Liver (tissue), 9 donors: ENCODE data around the gene SERBP1. TPM values are rescaled to one million over a fixed set of nuclear protein-coding genes. Genes with fewer than 3 reads are reported as not detected.

Source experiments
- DNase-seq: peaks from one replicate; pipeline ENCODE4 v3.0.0-alpha.2; 2017; ENCODE audit warnings: low spot score
- H3K27ac ChIP-seq, 2 donors: one replicate each; pipeline ENCODE4 v1.7.0; 2013; ENCODE audit warnings: inconsistent platforms in 2 of 2, low read length in 2 of 2, control low read depth in 1 of 2, low read depth in 1 of 2, mild to moderate bottlenecking in 1 of 2
- H3K27me3 ChIP-seq, 4 donors: one replicate each; pipeline versions ENCODE4 v1.6.1 to v1.7.0; 2013; ENCODE audit warnings: low read length in 3 of 4, inconsistent platforms in 1 of 4, mild to moderate bottlenecking in 1 of 4, moderate library complexity in 1 of 4; ENCODE audit not compliant: control insufficient read depth in 4 of 4, insufficient read depth in 4 of 4
- H3K36me3 ChIP-seq, 4 donors: one replicate each; pipeline versions ENCODE4 v1.6.1 to v1.7.0; 2013; ENCODE audit warnings: low read length in 3 of 4, mild to moderate bottlenecking in 3 of 4, low read depth in 1 of 4, moderate library complexity in 1 of 4; ENCODE audit not compliant: control insufficient read depth in 4 of 4, insufficient read depth in 3 of 4
- H3K4me1 ChIP-seq, 4 donors: one replicate each; pipeline versions ENCODE4 v1.6.1 to v1.7.0; 2013; ENCODE audit warnings: low read length in 3 of 4, mild to moderate bottlenecking in 3 of 4, moderate library complexity in 1 of 4; ENCODE audit not compliant: control insufficient read depth in 4 of 4, insufficient read depth in 4 of 4
- H3K4me3 ChIP-seq, 3 donors: one replicate each; pipeline versions ENCODE4 v1.6.1 to v1.7.0; 2013; ENCODE audit warnings: low read length in 3 of 3, control low read depth in 1 of 3, low read depth in 1 of 3, mild to moderate bottlenecking in 1 of 3
- H3K9ac ChIP-seq, 2 donors: one replicate each; pipeline ENCODE4 v1.7.0; 2013; ENCODE audit warnings: low read length in 2 of 2, mild to moderate bottlenecking in 2 of 2, moderate library complexity in 2 of 2, control low read depth in 1 of 2, low read depth in 1 of 2
- H3K9me3 ChIP-seq, 4 donors: one replicate each; pipeline versions ENCODE4 v1.6.1 to v1.7.0; 2013; ENCODE audit warnings: low read length in 3 of 4; ENCODE audit not compliant: control insufficient read depth in 4 of 4
- FOXA1 ChIP-seq: IDR thresholded peaks from 2 replicates; pipeline ENCODE4 v1.6.1; 2016; ENCODE audit warnings: antibody characterized with exemption
- FOXA2 ChIP-seq: IDR thresholded peaks from 2 replicates; pipeline ENCODE4 v1.6.1; 2016; ENCODE audit warnings: antibody characterized with exemption
- GABPA ChIP-seq, 2 donors: IDR thresholded peaks in 1 of 2; conservative IDR thresholded peaks in 1 of 2; 2 replicates each; pipeline ENCODE4 v1.6.1; 2016; ENCODE audit warnings: antibody characterized with exemption in 2 of 2, mild to moderate bottlenecking in 1 of 2, moderate library complexity in 1 of 2
- HNF4A ChIP-seq, 2 donors: conservative IDR thresholded peaks; 2 replicates each; pipeline ENCODE4 v1.6.1; 2016; ENCODE audit warnings: antibody characterized with exemption in 2 of 2, mild to moderate bottlenecking in 2 of 2
- HNF4G ChIP-seq: IDR thresholded peaks from 2 replicates; pipeline ENCODE4 v1.6.1; 2016; ENCODE audit warnings: antibody characterized with exemption
- NR2F2 ChIP-seq: IDR thresholded peaks from 2 replicates; pipeline ENCODE4 v1.6.1; 2016; ENCODE audit warnings: antibody characterized with exemption
- RAD21 ChIP-seq, 2 donors: IDR thresholded peaks; 2 replicates each; pipeline ENCODE4 v1.6.1; 2016; ENCODE audit warnings: antibody characterized with exemption in 2 of 2, mild to moderate bottlenecking in 2 of 2
- SP1 ChIP-seq: IDR thresholded peaks from 2 replicates; pipeline ENCODE4 v1.6.1; 2018; ENCODE audit warnings: antibody characterized with exemption, mild to moderate bottlenecking
- TAF1 ChIP-seq: conservative IDR thresholded peaks from 2 replicates; pipeline ENCODE4 v1.6.1; 2016; ENCODE audit warnings: antibody characterized with exemption, mild to moderate bottlenecking
- YY1 ChIP-seq: IDR thresholded peaks from 2 replicates; pipeline ENCODE4 v1.6.1; 2016; ENCODE audit warnings: antibody characterized with exemption, mild to moderate bottlenecking
- WGBS: extraction: QIAGEN DNeasy Blood & Tissue Kit; methylation state at CpG from one replicate; pipeline ENCODE4 v1.1.7; 2013; 5-methylcytosine and 5-hydroxymethylcytosine counted together
- polyA plus RNA-seq, 2 donors: library from polyadenylated mRNA; stranded (reverse) in 1 of 2; unstranded in 1 of 2; fragments of 200-250 nt in 1 of 2; fragments of >200 nt in 1 of 2; fragmentation: Nextera tagmentation in 1 of 2; extraction: Ambion mirVana in 1 of 2; gene quantifications; one replicate each; pipeline versions ENCODE4 v1.2.1 to v1.2.3, GENCODE V29; 2013 to 2015
- total RNA-seq, 2 donors: library from RNA; depleted of rRNA; stranded (reverse); fragments of >200 nt; gene quantifications; one replicate each; pipeline ENCODE4 v1.2.3, GENCODE V29; 2014
- TF ChIP-seq, protein P1 (sequence below): IDR thresholded peaks from 2 replicates; pipeline ENCODE4 v1.6.1; 2016; ENCODE audit warnings: antibody characterized with exemption
- TF ChIP-seq, protein P2 (sequence below): IDR thresholded peaks from 2 replicates; pipeline ENCODE4 v1.6.1; 2016; ENCODE audit warnings: antibody characterized with exemption, mild to moderate bottlenecking
- donor health status: healthy.
- donor health status: healthy.
- donor health status: healthy.
- donor health status: healthy.
- donor health status: healthy.

SERBP1 gene
- total and polyA plus RNA-seq, 4 donors, result 66.6 to 140 (median 117) TPM

DNA sequence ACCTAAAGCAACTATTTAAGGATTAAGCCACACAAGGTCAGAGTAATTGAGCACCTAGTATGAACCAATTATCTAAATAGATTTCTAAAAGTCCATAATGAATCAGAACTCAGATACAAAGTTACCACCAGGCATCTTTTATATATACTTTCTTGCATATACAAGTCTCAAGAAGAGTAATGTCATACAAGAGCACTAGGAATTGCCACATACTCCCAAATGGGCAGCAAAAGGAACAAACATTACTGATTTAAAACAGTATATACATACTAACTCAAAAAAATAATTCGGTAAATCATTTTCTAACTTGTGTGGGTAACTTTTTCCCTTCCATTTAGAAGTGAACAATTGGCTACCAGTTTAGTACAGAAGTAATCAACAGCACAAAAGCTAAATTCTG, 22.1 kb downstream of the SERBP1 start:
- Histone ChIP-seq H3K9ac (no peak overlapping the region), H3K4me1 (no peaks in the 10 kb centered on the region), H3K27me3 (no peaks in the 10 kb centered on the region), H3K9me3 (no peaks in the 10 kb centered on the region), H3K36me3 (peaks cover 2 to 26% (median 10%) of the 10 kb centered on the region in 4 donors), H3K4me3 (no peak overlapping the region), H3K27ac (no peak overlapping the region)
- DNase-seq, result no peak
- TF ChIP-seq NR2F2 (no peak), RAD21 (IDR thresholded peaks at IDR 0.05) (no peak), YY1 (no peak)
- WGBS, result 99% methylated on average over 1 of the region's 1 CpG

DNA sequence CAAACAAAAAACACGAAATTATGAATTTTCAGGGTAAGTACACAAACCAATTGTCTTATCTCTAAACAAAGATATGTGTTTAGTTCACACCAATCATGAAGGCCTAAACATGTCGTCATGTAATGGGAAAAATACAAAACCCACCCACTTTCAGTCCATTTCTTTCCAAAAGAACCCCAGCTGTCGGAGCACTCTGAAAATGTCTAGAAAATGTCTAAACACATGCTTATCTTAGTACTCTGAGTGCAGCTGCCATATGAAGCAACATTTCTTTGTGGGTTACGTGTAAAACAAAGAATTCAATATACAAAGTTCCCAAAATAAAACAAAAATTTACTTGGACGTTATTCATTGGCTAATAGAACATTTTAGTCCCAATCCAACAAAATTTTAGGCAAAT, 22.7 kb downstream of the SERBP1 start:
- Histone ChIP-seq H3K4me1 (no peaks in the 10 kb centered on the region), H3K9ac (no peak overlapping the region), H3K36me3 (peaks cover 1 to 26% (median 9%) of the 10 kb centered on the region in 4 donors), H3K4me3 (no peak overlapping the region), H3K27me3 (no peaks in the 10 kb centered on the region), H3K9me3 (no peaks in the 10 kb centered on the region), H3K27ac (no peak overlapping the region)
- no peak for TF ChIP-seq YY1
- no peak for TF ChIP-seq HNF4A (conservative IDR thresholded peaks at IDR 0.05)
- TF ChIP-seq FOXA1, result no peak
- TF ChIP-seq RAD21 (IDR thresholded peaks at IDR 0.05), result no peak
- no peak for TF ChIP-seq GABPA (IDR thresholded peaks at IDR 0.05 in 1 of 2, conservative IDR thresholded peaks at IDR 0.05 in 1 of 2)
- TF ChIP-seq TAF1, result no peak
- TF ChIP-seq, protein P1, sequence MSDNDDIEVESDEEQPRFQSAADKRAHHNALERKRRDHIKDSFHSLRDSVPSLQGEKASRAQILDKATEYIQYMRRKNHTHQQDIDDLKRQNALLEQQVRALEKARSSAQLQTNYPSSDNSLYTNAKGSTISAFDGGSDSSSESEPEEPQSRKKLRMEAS, result no peak
- TF ChIP-seq FOXA2, result no peak
- no peak for DNase-seq
- WGBS, result 83% methylated on average over 5 of the region's 5 CpGs

DNA sequence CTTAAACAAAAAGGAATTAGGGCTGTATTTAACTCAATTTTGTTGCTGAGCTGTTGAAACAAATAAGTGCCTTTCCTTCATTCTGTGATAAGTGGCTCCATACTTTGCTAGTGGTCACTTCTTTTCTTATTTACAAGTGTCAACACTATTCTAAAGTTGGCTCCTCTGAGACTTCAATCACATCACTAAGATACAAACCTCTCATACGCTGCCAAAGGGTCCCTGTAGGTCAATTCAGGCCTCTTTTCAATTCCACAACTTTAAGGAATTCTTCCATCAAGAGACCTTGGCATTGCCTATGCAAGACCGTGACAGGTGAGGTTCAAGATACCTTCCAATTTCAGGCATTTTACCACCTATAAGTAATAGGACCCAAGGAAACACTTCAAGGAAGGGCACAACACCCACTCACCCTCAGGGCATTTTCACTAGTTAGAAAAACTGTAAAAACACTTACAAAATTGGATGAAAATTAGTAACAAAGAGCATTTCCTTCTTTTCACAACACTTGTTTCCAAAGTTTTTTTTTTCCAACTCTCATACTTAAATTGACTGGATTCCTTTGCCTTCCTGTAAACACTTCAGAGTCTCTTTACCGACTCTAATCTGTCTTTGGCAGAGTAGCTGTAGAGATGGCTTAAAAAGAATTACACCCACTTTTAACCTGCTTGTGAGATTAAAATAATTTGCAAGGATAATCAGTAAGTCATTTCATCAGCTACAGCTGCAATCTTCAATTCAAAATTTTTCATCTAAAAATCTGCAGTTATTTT, 24.5 kb downstream of the SERBP1 start:
- Histone ChIP-seq H3K27me3 (no peaks in the 10 kb centered on the region), H3K4me1 (no peaks in the 10 kb centered on the region), H3K4me3 (no peak overlapping the region), H3K27ac (no peak overlapping the region), H3K9me3 (no peaks in the 10 kb centered on the region), H3K9ac (no peak overlapping the region), H3K36me3 (peaks cover 0 to 12% (median 2%) of the 10 kb centered on the region in 4 donors)
- 82% methylated on average over 3 of the region's 3 CpGs for WGBS
- no peak for TF ChIP-seq HNF4A (conservative IDR thresholded peaks at IDR 0.05)
- TF ChIP-seq HNF4G, result no peak
- TF ChIP-seq NR2F2, result no peak
- TF ChIP-seq, protein P1, result no peak
- DNase-seq, result no peak

DNA sequence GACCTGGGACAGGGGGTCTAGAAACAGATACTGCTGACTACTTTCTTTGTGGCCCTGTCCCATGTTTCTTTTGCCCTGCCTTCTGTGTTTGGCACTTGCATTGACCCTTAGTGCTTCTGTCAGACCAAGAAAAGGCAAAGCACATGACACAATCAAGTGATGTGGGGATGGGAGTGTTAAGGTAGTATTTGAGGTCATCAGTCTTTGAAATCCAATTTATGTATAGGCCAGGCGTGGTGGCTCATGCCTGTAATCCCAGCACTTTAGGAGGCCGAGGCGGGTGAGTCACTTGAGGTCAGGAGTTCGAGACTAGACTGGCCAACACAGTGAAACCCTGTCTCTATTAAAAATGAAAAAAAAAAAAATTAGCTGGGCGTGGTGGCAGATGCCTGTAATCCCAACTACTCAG, 26.0 kb downstream of the SERBP1 start:
- H3K4me1 ChIP-seq, result no peaks in the 10 kb centered on the region
- H3K9me3 ChIP-seq, result no peaks in the 10 kb centered on the region
- H3K27me3 ChIP-seq, result no peaks in the 10 kb centered on the region
- no peak for TF ChIP-seq SP1
- TF ChIP-seq FOXA1, result no peak
- TF ChIP-seq, protein P2, sequence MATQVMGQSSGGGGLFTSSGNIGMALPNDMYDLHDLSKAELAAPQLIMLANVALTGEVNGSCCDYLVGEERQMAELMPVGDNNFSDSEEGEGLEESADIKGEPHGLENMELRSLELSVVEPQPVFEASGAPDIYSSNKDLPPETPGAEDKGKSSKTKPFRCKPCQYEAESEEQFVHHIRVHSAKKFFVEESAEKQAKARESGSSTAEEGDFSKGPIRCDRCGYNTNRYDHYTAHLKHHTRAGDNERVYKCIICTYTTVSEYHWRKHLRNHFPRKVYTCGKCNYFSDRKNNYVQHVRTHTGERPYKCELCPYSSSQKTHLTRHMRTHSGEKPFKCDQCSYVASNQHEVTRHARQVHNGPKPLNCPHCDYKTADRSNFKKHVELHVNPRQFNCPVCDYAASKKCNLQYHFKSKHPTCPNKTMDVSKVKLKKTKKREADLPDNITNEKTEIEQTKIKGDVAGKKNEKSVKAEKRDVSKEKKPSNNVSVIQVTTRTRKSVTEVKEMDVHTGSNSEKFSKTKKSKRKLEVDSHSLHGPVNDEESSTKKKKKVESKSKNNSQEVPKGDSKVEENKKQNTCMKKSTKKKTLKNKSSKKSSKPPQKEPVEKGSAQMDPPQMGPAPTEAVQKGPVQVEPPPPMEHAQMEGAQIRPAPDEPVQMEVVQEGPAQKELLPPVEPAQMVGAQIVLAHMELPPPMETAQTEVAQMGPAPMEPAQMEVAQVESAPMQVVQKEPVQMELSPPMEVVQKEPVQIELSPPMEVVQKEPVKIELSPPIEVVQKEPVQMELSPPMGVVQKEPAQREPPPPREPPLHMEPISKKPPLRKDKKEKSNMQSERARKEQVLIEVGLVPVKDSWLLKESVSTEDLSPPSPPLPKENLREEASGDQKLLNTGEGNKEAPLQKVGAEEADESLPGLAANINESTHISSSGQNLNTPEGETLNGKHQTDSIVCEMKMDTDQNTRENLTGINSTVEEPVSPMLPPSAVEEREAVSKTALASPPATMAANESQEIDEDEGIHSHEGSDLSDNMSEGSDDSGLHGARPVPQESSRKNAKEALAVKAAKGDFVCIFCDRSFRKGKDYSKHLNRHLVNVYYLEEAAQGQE, result no peak
- TF ChIP-seq NR2F2, result no peak
- no peak overlapping the region for H3K4me3 ChIP-seq
- no peak for DNase-seq
- H3K9ac ChIP-seq, result no peak overlapping the region
- WGBS, result 74% methylated on average over 5 of the region's 5 CpGs
- H3K36me3 ChIP-seq, result peaks cover 0 to 5% (median 2%) of the 10 kb centered on the region in 4 donors
- H3K27ac ChIP-seq, result no peak overlapping the region
